Measurements from ENCODE around the gene AHNAK2.
"Not testable (repeated sequence)": the region's sequence is repeated elsewhere in the genome, so short reads cannot be mapped to it uniquely, and the experiment has no call there.

AHNAK2 gene

DNA sequence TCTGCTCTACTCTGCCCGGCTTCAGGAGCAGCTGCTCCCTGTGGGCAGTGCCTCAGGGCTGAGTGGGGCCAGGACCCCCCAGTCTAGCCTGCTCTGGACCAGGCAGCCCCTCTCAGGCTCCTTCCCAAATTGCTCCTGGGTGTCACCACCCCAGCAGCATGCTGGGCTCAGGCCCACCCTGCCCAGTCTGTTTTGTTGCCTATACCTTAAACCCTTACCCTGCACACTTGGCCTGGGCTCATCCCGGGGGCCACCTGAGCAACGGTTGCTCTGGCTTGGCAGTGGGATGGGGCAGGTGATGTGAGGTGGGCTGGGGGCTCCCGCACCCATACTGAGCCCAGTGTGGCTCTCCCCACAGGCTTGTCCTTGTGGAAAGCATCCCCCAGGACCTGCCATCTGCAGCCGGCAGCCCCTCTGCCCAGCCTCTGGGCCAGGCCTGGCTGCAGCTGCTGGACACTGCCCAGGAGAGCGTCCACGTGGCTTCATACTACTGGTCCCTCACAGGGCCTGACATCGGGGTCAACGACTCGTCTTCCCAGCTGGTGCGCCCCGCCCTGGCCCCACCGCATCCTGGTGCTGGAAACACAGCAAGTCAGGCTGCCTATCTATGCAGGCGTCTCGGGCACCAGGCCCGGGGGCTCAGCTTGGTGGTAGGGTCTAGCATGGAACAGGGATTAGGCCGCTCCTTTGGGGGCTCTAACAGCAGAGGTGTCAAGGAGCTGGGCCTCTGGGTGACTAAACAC lies 49.6 kb downstream of the AHNAK2 start:
- no peak for DNase-seq (ENCODE audit: low read depth in 2 of 3, low spot score in 1 of 3)

- DNase-seq (ENCODE audit: low read depth in 2 of 3, low spot score in 1 of 3), result no peak
These were observed 50.3 kb downstream of the AHNAK2 start for GRCh38 chr14:104927901-104928300.

- DNase-seq (ENCODE audit: low read depth in 2 of 3, low spot score in 1 of 3), result no peak
These were observed 50.8 kb downstream of the AHNAK2 start for GRCh38 chr14:104927432-104927816.

DNA sequence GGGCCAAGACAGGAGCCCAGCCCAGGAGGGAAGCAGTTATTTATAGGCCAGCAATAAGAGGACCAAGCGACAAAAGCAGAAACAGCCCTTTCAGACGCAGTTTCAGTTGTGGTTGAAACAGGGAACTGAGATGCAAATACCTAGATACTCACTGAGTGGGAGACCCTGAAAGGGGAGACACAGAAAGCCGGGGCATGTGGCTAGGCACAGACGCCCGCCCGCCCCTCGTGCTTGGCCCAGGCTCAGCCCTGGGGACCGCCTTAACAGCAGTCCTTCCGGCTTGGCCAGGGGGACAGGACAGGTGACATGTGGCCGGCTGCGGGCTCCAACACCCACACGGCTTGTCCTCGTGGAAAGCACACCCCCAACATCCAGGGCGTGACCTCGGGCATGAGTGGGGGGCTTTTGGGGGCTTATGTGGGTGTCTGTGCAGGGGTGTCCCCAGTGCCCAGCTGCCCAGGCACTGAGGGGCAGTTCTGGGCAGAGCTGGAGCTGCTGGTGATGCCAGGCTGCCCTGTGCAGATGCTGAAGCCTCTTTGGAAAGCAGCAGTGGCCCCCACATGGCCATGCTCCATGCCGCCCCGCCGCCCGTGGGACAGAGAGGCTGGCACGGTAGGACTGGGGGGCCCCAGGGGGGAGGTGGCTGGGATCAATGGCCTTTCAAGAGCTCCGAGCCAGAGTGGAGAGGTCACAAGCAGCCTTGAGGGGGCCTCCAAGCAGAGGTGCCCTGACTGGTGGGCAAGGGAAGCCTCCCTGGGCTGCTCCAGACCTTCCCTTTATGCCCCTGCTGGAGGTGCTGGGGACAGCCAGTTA lies 51.3 kb downstream of the AHNAK2 start:
- DNase-seq (ENCODE audit: low read depth in 2 of 3, low spot score in 1 of 3), result no peak

- no peak for DNase-seq (ENCODE audit: low read depth in 2 of 3, low spot score in 1 of 3)
These were observed 52.1 kb downstream of the AHNAK2 start for GRCh38 chr14:104925855-104926609.

DNA sequence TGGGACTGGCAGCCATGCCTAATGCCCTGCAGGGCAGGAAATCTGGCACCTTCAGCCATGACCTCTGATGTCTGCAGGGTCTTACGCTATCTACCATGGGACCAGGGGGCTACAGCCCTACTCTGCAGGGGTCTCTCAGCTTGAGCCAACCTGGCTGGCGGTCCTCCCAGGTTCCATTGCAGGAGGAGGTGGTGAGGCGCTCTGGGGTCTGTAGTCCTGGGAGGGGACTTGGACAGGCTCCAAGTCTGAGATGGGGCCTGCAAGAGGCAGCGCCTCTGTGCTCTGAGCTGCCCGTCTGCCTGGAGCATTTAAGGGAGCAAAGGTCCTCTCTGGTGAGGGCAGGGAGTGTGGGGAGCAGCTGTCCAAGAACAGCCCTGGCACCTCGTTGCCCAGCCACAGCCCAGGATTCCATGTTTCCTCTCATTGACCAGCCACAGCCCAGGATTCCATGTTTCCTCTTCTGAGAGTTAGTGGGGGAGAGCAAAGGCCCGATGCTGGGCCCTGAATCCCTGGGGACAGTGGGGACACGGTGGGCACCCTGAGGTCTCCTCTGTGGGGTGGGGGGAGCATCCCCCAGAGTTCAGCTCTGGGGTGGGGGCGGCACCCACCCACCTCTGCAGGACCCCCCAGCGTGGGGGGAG lies 52.8 kb downstream of the AHNAK2 start:
- no peak for DNase-seq (ENCODE audit: low read depth in 2 of 3, low spot score in 1 of 3)

GRCh38 chr14:104924421-104925213 lies 53.6 kb downstream of the AHNAK2 start, which contains the start of gene PLD4:
Gene PLD4, plus strand, starts transcription at chr14:104924879. Its CDS starts 2,262 bp downstream, at chr14:104927141.
- no peak for DNase-seq (ENCODE audit: low read depth in 2 of 3, low spot score in 1 of 3)

GRCh38 chr14:104923640-104924420 lies 54.3 kb downstream of the AHNAK2 start:
- no peak for DNase-seq (ENCODE audit: low read depth in 2 of 3, low spot score in 1 of 3)

DNA sequence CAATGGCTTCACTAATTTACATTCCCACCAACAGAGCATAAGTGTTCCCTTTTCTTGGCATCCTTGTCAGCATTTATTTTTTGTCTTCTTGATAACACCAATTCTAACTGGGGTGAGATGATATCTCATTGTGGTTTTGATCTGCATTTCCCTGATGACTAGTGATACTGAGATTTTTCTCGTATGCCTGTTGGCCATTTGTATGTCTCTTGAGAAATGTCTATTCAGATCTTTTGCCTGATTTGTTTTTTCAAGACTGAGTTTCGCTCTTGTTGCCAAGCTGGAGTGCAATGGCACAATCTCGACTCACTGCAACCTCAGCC lies 58.2 kb downstream of the AHNAK2 start:
- DNase-seq (ENCODE audit: low read depth in 2 of 3, low spot score in 1 of 3), result no peak

- DNase-seq (ENCODE audit: low read depth in 2 of 3, low spot score in 1 of 3), result not testable (repeated sequence)
These were observed 58.8 kb downstream of the AHNAK2 start for GRCh38 chr14:104919152-104919992.

DNA sequence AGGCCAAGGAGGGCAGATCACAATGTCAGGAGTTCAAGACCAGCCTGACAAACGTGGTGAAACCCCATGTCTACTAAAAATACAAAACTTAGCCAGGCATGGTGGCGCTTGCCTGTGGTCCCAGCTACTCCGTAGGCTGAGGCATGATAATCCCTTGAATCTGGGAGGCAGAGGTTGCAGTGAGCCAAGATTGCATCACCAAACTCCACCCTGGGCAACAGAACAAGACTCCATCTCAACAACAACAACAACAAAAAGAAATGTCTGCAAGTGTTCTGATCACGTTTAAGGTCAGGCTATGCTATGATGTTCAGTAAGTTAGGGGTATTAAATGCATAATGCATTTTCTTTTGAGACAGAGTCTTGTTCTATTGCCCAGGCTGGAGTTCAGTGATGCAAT lies 60.2 kb downstream of the AHNAK2 start:
- DNase-seq (ENCODE audit: low read depth in 2 of 3, low spot score in 1 of 3), result no peak

DNA sequence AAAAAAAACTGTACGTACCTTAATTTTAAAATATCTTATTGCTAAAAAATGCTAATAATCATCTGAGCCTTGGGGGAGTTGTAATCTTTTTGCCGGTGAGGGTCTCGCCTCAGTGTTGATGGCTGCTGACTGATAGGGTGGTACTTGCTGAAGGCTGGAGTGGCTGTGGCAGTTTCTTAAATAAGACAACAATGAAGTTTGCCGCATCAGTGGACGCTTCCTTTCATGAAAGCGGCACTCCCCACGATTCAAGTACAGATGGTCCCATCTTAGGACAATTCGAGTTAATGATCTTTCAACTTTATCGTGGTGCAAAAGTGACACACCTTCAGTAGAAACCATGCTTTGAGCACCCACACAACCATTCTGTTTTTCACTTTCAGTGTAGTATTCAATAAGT lies 61.1 kb downstream of the AHNAK2 start:
- no peak for DNase-seq (ENCODE audit: low read depth in 2 of 3, low spot score in 1 of 3)

DNA sequence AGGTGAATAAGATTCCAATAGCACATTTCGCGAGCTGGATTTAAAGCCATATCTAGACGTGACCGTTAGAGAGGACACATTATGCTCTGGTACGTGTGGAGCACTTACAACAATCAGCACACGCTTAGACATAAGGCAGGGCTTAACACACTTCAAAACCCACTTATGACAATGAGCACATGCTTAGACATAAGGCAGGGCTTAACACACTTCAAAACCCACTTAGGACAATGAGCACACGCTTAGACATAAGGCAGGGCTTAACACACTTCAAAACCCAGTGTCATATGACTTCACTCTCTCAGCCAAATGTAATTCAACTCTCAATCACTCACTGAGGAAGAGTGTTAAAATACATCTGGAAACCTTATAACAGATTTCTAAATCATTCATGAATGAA lies 64.7 kb downstream of the AHNAK2 start:
- DNase-seq (ENCODE audit: low read depth in 2 of 3, low spot score in 1 of 3), result no peak

GRCh38 chr14:104912053-104912452 lies 66.1 kb downstream of the AHNAK2 start:
- DNase-seq (ENCODE audit: low read depth in 2 of 3, low spot score in 1 of 3), result no peak

GRCh38 chr14:104908303-104908702 lies 69.9 kb downstream of the AHNAK2 start:
- no peak for DNase-seq (ENCODE audit: low read depth in 2 of 3, low spot score in 1 of 3)

- not testable (repeated sequence) for DNase-seq (ENCODE audit: low read depth in 2 of 3, low spot score in 1 of 3)
These were observed 72.6 kb downstream of the AHNAK2 start for GRCh38 chr14:104905579-104905933.

GRCh38 chr14:104904650-104905578 lies 73.3 kb downstream of the AHNAK2 start:
- DNase-seq (ENCODE audit: low read depth in 2 of 3, low spot score in 1 of 3), result not testable (repeated sequence)

DNA sequence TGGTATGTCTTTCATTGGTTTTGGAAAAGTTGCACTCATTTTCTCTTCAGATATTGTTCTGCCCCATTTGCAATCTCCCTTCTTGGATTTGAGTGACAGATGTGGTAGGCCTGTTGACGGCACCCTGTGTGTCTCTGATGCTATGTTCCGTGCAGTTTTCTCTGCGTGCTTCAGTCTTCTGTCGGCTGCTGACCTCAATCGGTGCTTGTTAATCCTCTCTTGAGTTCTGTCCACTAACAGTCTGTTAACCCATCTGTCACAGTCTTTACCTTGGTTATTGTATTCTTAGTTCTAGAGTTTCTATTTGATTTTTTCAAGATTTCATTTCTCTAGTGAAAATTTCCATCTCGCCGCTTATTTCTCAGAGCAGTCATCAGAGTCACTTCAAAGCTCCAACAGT lies 74.2 kb downstream of the AHNAK2 start:
- no peak for DNase-seq (ENCODE audit: low read depth in 2 of 3, low spot score in 1 of 3)
